Mucosa of descending colon (tissue), 3 donors: ENCODE data around the gene IER2. TPM values are rescaled to one million over a fixed set of nuclear protein-coding genes. Genes with fewer than 3 reads are reported as not detected.
A peak's percentile ranks its signal among the peaks of the same experiment; 100 is the strongest.

Source experiments
- ATAC-seq: fragments of 200-7000 bp; cut with Tn5 transposase; one replicate; pipeline ENCODE4 v1.9.1; 2020; ENCODE audit warnings: mild to moderate bottlenecking, moderate library complexity
- DNase-seq, 3 donors: peaks; one replicate each; pipeline ENCODE4 v3.0.0-alpha.2; 2020
- H3K36me3 ChIP-seq: fragments of 200-600 bp; one replicate; pipeline ENCODE4 v1.8.0; 2021; ENCODE audit warnings: low read depth, mild to moderate bottlenecking
- H3K4me1 ChIP-seq: fragments of 200-600 bp; one replicate; pipeline ENCODE4 v1.8.0; 2021; ENCODE audit warnings: low read depth, mild to moderate bottlenecking
- H3K4me3 ChIP-seq: fragments of 200-600 bp; one replicate; pipeline ENCODE4 v1.8.0; 2021; ENCODE audit warnings: mild to moderate bottlenecking
- H3K9me3 ChIP-seq: fragments of 200-600 bp; one replicate; pipeline ENCODE4 v1.8.0; 2021; ENCODE audit warnings: mild to moderate bottlenecking
- intact Hi-C, 2 donors: fragments of 100-400 bp; cut with DNase I in 1 of 2; cut with micrococcal nuclease in 1 of 2; formaldehyde crosslinking; loops; one replicate each; pipeline versions ENCODE4 v1.11.0 to v1.11.1; 2022; cut with DNase I, micrococcal nuclease
- long read RNA-seq, 2 donors: library from polyadenylated mRNA; unstranded; transcript quantifications; one replicate each; pipeline ENCODE4 v2.0.0, GENCODE V29; 2019 to 2021
- total RNA-seq, 3 donors: library from RNA; stranded (reverse); fragmentation: NEBNext Ultra II Directional in 2 of 3; extraction: Animal tissue kit (Norgen Biotek cat#: 25700) in 2 of 3; gene quantifications; one replicate each; pipeline versions ENCODE4 v1.2.1 to v1.2.4, GENCODE V29; 2021 to 2023
- TF ChIP-seq, protein P1 (sequence below): fragments of 200-600 bp; IDR thresholded peaks from one replicate; pipeline ENCODE4 v1.8.0; 2022; ENCODE audit warnings: antibody characterized with exemption, mild to moderate bottlenecking
- donor health status: DM: no; HTN: no; CAD: no; lungs with moderate emphysema.
- donor health status: DM: no; HTN: no; CAD: no.
- donor health status: DM: no; HTN: yes; CAD: no.

The IER2 gene, protein sequence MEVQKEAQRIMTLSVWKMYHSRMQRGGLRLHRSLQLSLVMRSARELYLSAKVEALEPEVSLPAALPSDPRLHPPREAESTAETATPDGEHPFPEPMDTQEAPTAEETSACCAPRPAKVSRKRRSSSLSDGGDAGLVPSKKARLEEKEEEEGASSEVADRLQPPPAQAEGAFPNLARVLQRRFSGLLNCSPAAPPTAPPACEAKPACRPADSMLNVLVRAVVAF
- 100 to 1,000 TPM; 101 to 117 (median 112) TPM for total RNA-seq
- long read RNA-seq, donor 1, transcript IER2-203 (1 exons, 2,934 nt) = major isoform, 180 of 180 reads
- long read RNA-seq, donor 1, partial matches to known transcripts = 0 of 180 reads
- long read RNA-seq, donor 1, other reads (novel, unspliced or antisense) = 0 of 180 reads
- long read RNA-seq, donor 2, transcript IER2-203 (1 exons, 2,934 nt) = major isoform, 186 of 186 reads
- long read RNA-seq, donor 2, partial matches to known transcripts = 0 of 186 reads
- long read RNA-seq, donor 2, other reads (novel, unspliced or antisense) = 0 of 186 reads

DNA sequence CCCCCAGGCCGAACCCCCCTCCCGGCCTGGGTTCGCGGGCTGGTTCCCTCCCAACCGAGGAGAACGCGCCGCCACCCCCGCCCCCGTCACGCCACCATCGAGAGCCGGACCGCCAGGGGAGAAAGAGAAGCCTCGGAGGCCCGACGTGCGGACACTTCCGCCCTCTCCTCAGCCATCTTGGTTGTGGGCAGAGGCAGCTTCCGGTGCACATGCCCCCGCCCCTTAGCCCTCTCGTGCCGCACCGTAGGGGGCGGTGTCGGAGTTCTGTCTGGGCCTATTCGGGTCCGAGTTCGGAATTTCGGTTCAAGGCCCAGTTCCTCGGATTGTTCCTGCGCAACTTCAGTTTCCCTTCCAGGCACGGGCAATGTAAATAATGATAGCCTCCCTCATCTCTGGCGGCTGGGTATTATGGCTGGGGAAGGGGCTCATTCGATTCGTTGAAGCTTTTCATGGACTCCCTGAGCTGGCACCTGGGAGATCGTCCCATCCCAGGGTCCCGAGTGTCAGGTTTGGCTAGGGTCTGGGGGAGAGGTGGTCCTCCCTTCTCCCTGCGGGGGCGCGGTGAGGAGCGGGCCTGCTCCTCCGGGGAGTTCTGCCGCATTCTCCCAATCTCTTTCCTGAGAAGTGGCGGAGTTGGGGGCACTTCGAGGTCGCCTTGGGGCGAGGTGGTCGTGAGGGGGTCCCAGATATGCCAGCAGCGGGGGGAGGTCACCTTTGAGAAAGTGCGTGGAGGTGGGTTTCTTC, at the start of gene IER2, which contains the start of gene STX10:
Gene IER2, plus strand, starts transcription at position 225 of the 744 bp plus-strand sequence. CDS start 2,776 bp downstream, outside the sequence.
Gene STX10, minus strand, starts transcription at position 189 of the 744 bp plus-strand sequence. CDS start 202 bp downstream, outside the sequence.
- peak; percentile 68 for ATAC-seq
- intact Hi-C loops = no loop called here
- TF ChIP-seq, protein P1, sequence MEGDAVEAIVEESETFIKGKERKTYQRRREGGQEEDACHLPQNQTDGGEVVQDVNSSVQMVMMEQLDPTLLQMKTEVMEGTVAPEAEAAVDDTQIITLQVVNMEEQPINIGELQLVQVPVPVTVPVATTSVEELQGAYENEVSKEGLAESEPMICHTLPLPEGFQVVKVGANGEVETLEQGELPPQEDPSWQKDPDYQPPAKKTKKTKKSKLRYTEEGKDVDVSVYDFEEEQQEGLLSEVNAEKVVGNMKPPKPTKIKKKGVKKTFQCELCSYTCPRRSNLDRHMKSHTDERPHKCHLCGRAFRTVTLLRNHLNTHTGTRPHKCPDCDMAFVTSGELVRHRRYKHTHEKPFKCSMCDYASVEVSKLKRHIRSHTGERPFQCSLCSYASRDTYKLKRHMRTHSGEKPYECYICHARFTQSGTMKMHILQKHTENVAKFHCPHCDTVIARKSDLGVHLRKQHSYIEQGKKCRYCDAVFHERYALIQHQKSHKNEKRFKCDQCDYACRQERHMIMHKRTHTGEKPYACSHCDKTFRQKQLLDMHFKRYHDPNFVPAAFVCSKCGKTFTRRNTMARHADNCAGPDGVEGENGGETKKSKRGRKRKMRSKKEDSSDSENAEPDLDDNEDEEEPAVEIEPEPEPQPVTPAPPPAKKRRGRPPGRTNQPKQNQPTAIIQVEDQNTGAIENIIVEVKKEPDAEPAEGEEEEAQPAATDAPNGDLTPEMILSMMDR = peak; percentile 58
- Histone ChIP-seq H3K4me3 (peak within 1 kb of the TSS; percentile 56), H3K4me1 (peaks cover 22% of the 10 kb centered on the region), H3K36me3 (peaks cover 3% of the 10 kb centered on the region), H3K9me3 (no peaks in the 10 kb centered on the region)
- DNase-seq = peak; percentile 95 to 98 (median 96)

DNA sequence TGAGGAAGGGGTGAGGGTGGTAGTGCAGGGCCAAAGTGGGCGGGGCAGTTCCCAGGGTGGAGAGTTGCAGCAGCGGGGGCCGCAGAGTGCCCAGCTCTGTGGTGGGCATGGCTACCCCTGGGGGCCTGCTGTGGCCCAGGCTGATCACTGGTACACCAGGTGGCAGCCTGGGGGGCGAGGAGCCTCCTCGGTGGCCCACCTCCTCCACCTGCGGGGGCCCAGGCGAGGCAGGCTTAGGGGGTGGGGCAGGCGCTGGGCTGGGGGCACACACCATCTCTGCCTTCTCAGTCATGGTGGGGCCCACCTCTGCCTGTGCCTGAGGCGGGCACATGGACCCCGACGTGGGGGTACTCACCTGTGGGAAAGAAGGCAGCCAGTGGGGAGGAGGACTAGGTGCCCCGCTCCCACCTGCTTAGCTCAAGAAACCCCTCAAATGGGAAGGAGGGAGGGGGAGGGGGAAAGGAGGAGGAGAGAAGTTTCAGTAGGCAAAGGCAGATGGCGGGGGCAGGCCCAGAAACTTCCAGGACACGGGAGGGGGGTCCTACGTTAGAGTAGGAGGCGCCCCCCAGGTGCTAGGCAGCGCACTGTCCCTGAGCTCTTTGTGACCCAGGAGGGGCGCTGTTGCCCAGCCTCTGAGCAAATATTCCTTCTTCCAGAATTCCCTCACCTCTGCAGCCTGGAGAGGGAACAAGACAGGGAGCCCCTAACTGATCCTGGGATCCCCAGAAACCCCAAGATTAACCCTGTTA, 49.2 kb upstream of the IER2 start:
- ATAC-seq (no peak), DNase-seq (peak in 2 of 3 donors; percentile 35 to 68)
- TF ChIP-seq, protein P1 = no peak
- intact Hi-C loops = no loop called here
- Histone ChIP-seq H3K9me3 (no peaks in the 10 kb centered on the region), H3K36me3 (no peaks in the 10 kb centered on the region), H3K4me3 (no peak overlapping the region), H3K4me1 (peaks cover 31% of the 10 kb centered on the region)

DNA sequence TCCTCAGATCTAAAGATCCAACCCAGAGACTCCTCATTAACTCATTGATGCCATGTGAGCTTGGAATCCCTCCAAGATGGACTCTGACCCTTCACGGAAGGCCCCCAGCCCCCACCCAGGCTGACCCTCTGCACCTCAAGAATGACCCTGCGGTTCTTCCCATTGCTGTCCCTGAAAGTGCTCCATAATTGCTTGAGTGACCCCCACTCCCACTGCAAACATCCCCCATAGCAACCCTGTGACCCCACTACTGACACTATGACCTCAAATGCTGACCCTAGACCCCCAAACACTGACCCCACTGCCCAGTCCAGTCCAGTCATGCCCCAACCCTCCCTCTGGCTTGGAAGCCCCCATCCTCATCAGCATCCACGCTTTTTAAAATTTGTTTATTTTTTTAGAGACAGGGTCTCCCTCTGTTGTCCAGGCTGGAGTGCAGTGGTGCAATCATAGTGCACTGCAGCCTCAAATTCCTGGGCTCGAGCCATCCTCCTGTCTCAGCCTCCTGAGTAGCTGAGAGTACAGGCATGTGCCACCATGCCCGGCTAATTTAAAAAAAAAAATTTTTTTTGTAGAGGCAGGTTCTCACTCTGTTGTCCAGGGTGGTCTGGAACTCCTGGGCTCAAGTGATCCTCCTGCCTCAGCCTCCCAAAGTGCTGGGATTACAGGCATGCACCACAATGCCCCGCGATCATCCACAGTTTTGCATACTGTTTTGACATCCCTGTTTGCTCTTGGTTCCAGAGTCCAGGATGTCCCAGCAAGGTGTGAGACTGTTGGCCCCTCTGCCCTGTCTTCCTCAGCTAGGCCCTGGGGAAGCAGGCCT, 48.4 kb upstream of the IER2 start:
- Histone ChIP-seq H3K4me3 (no peak overlapping the region), H3K36me3 (no peaks in the 10 kb centered on the region), H3K4me1 (peaks cover 29% of the 10 kb centered on the region), H3K9me3 (no peaks in the 10 kb centered on the region)
- ATAC-seq (no peak), DNase-seq (no peak)
- intact Hi-C loops = no loop called here
- TF ChIP-seq, protein P1 = no peak

DNA sequence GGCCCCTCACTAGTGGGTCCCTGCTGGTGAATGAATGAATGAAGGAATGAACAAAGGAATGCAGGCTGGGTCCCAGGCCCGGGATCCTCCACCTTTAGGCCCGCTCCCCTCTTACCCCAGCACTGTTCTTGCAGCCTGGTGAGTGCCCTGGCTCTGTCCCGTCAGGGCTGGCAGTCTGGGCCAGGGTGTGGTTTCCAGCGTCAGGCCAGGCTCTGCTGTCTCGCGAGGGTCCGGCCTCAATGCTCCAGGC, 47.9 kb upstream of the IER2 start:
- Histone ChIP-seq H3K4me3 (no peak overlapping the region), H3K4me1 (peaks cover 29% of the 10 kb centered on the region), H3K9me3 (no peaks in the 10 kb centered on the region), H3K36me3 (no peaks in the 10 kb centered on the region)
- ATAC-seq (peak; percentile 2), DNase-seq (no peak)
- TF ChIP-seq, protein P1 = no peak
- intact Hi-C loops = no loop called here
